ENCODE data around the gene SLC13A3. TPM values are rescaled to one million over a fixed set of nuclear protein-coding genes. Genes with fewer than 3 reads are reported as not detected.

Gene SLC13A3
- total RNA-seq, 1 experiment from 2014 or later = 17.5 TPM

GRCh38 chr20:46602429-46602828 is 48.8 kb downstream of the SLC13A3 start:
- Histone ChIP-seq H3K27me3 (ENCODE audit: insufficient read depth, low read length) (no peaks in the 10 kb centered on the region), H2BK20ac (ENCODE audit: low read depth, low read length, poor library complexity, severe bottlenecking) (no peak overlapping the region), H4K5ac (ENCODE audit: insufficient read length, low read depth, low read length) (no peak overlapping the region), H3K4me1 (ENCODE audit: insufficient read depth, low read length) (no peaks in the 10 kb centered on the region), H4K20me1 (ENCODE audit: control insufficient read depth, insufficient read depth, insufficient read length) (no peaks in the 10 kb centered on the region), H3K14ac (ENCODE audit: insufficient read depth, low read length) (no peak overlapping the region), H4K8ac (replicated peaks; ENCODE audit: insufficient read length, low read depth, low read length) (no peak overlapping the region), H2BK15ac (ENCODE audit: low read depth, low read length) (no peak overlapping the region), H3K27ac (ENCODE audit: insufficient read length, low read depth, low read length) (no peak overlapping the region), H3K4ac (ENCODE audit: low read depth, low read length) (no peak overlapping the region), H3K9me3 (ENCODE audit: control insufficient read depth, low read depth, low read length) (no peaks in the 10 kb centered on the region), H3K23ac (ENCODE audit: insufficient read length, low read depth, low read length) (no peak overlapping the region), H3T11ph (ENCODE audit: low read length) (no peak overlapping the region), H4K91ac (ENCODE audit: insufficient read length, low read depth, low read length) (no peak overlapping the region), H3K56ac (ENCODE audit: insufficient read length, low read depth, low read length) (no peak overlapping the region), H3K23me2 (ENCODE audit: insufficient read length, low read depth, low read length, poor library complexity, severe bottlenecking) (no peaks in the 10 kb centered on the region), H2BK5ac (ENCODE audit: insufficient read length, low read length) (no peak overlapping the region), H2AFZ (ENCODE audit: low read length) (no peak overlapping the region), H3K18ac (ENCODE audit: insufficient read length, low read depth, low read length) (no peak overlapping the region), H3K79me2 (ENCODE audit: insufficient read depth, low read length) (no peaks in the 10 kb centered on the region), H2BK120ac (ENCODE audit: low read depth, low read length, poor library complexity, severe bottlenecking) (no peak overlapping the region), H3K9ac (ENCODE audit: extremely low read depth, insufficient read length, low read length) (no peak overlapping the region), H3K79me1 (ENCODE audit: insufficient read depth, low read depth, low read length, poor library complexity, severe bottlenecking) (no peaks in the 10 kb centered on the region), H3K4me2 (ENCODE audit: insufficient read depth, insufficient read length, low read length) (no peak overlapping the region), H2BK12ac (ENCODE audit: insufficient read length, low read depth, low read length) (no peak overlapping the region), H2AK5ac (ENCODE audit: insufficient read length, low read length) (no peak overlapping the region)
- Mint-ChIP-seq H3K27ac (peak overlapping the region in 1 of 3 experiments; percentile 35; a peak in 2 of 7 replicates), H3K27me3 (ENCODE audit: low read depth) (no peaks in the 10 kb centered on the region; the same call in 1 of the 2 replicates), H3K9me3 (no peaks in the 10 kb centered on the region), H3K36me3 (ENCODE audit: insufficient read depth in 1 of 3, low read depth in 3 of 3) (peaks cover 0 to 4% (median 2%) of the 10 kb centered on the region in 3 experiments; a peak in 2 of 7 replicates), H3K4me3 (no peak overlapping the region), H3K4me1 (peaks cover 3 to 4% of the 10 kb centered on the region in 2 experiments; a peak in 3 of 4 replicates)
- WGBS (ENCODE audit: extremely low coverage, insufficient read length, low lambda C conversion rate) = no CpG with 5 or more reads among the region's 2 CpGs
- TF ChIP-seq, protein P1, sequence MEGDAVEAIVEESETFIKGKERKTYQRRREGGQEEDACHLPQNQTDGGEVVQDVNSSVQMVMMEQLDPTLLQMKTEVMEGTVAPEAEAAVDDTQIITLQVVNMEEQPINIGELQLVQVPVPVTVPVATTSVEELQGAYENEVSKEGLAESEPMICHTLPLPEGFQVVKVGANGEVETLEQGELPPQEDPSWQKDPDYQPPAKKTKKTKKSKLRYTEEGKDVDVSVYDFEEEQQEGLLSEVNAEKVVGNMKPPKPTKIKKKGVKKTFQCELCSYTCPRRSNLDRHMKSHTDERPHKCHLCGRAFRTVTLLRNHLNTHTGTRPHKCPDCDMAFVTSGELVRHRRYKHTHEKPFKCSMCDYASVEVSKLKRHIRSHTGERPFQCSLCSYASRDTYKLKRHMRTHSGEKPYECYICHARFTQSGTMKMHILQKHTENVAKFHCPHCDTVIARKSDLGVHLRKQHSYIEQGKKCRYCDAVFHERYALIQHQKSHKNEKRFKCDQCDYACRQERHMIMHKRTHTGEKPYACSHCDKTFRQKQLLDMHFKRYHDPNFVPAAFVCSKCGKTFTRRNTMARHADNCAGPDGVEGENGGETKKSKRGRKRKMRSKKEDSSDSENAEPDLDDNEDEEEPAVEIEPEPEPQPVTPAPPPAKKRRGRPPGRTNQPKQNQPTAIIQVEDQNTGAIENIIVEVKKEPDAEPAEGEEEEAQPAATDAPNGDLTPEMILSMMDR (conservative IDR thresholded peaks at IDR 0.05) = no peak
- no peak for DNase-seq

All from H9 (cell line).